Measurements from ENCODE around the gene DAPK2. TPM values are rescaled to one million over a fixed set of nuclear protein-coding genes. Genes with fewer than 3 reads are reported as not detected.

Gene DAPK2
- polyA plus RNA-seq, 2 of the 4 experiments (the other 2 are of a cell fraction), result 3.1 to 4.8 TPM

GRCh38 chr15:64045101-64045435 lies 1.2 kb downstream of the DAPK2 start:
- ATAC-seq (no peak), FAIRE-seq (no peak), DNase-seq (ENCODE audit: low read depth in 1 of 2, low spot score in 1 of 2) (no peak)
- WGBS (ENCODE audit: missing lambda C conversion rate), result 93% methylated on average over 5 of the region's 5 CpGs
- Histone ChIP-seq H3K4me3 (no peak overlapping the region), H3K4me1 (peaks cover 18% of the 10 kb centered on the region), H3K9me3 (no peaks in the 10 kb centered on the region), H3K4me2 (peak overlapping the region; percentile 64; the same call in 2 of the 3 replicates), H3K27ac (no peak overlapping the region)
- TF ChIP-seq MAFK (IDR thresholded peaks at IDR 0.05; ENCODE audit: partially characterized antibody) (peak; percentile 24), HEYL (CRISPR knock-in tag; IDR thresholded peaks at IDR 0.05) (no peak)
- TF ChIP-seq, protein P1, sequence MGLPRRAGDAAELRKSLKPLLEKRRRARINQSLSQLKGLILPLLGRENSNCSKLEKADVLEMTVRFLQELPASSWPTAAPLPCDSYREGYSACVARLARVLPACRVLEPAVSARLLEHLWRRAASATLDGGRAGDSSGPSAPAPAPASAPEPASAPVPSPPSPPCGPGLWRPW (IDR thresholded peaks at IDR 0.05), result no peak
- CTCF ChIA-PET, result interaction anchor here (1.0 to 15.1 kb wide), 29 partner anchors 8 to 578 kb away, joined by 3 to 173 read pairs (median 13); no protein-coding TSS in a partner anchor
- POLR2A ChIA-PET, result no interaction called here

DNA sequence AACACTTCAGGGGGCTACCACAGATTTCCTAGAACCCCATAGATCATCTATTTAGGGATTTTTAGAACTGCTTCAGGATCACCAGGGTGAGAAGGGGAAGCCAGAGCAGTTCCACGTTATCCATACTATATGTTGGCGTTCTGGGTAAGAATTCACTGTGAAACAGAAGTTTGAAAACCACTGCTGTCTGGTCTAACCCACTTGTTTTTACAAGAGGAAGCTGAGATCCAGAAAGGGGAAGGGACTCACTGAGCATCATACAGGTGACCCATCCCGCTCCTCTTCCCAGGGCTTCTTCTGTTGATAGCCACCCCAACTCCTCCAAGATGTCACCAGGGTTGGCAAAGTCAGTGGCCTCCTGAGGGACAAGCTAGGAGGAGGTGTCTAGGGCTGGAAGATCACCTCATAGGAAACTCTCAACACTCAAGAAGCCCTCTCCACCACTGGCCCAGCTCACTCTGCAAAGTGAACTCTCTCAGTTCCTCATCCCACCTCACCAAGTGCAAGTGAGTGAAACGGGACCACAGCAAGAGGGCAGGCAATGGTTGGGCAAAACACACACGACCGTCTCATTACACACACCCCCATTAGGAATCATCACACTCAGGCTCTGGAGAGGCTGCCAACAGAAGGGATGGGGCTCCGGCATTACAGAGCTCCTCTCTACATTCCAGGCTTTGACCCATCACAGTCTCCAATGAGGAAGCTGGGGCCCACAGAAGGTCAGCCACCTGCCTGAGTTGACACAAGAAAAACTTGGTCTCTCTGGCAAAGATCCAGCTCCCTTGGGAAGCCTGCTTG lies 1.8 kb downstream of the DAPK2 start:
- FAIRE-seq (no peak), DNase-seq (ENCODE audit: low read depth in 1 of 2, low spot score in 1 of 2) (no peak), ATAC-seq (no peak)
- TF ChIP-seq CEBPB (IDR thresholded peaks at IDR 0.05), result no peak
- no peak for TF ChIP-seq CHD2 (IDR thresholded peaks at IDR 0.05; ENCODE audit: low read length, partially characterized antibody)
- TF ChIP-seq RCOR1 (IDR thresholded peaks at IDR 0.05; ENCODE audit: low read depth, low read length), result no peak
- TF ChIP-seq ZSCAN20 (CRISPR knock-in tag; IDR thresholded peaks at IDR 0.05), result no peak
- TF ChIP-seq, protein P2, sequence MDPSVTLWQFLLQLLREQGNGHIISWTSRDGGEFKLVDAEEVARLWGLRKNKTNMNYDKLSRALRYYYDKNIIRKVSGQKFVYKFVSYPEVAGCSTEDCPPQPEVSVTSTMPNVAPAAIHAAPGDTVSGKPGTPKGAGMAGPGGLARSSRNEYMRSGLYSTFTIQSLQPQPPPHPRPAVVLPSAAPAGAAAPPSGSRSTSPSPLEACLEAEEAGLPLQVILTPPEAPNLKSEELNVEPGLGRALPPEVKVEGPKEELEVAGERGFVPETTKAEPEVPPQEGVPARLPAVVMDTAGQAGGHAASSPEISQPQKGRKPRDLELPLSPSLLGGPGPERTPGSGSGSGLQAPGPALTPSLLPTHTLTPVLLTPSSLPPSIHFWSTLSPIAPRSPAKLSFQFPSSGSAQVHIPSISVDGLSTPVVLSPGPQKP (IDR thresholded peaks at IDR 0.05; ENCODE audit: low read depth, low read length), result no peak
- TF ChIP-seq CHD4 (IDR thresholded peaks at IDR 0.05; ENCODE audit: borderline replicate concordance), result no peak
- TF ChIP-seq ATOH8 (CRISPR knock-in tag; IDR thresholded peaks at IDR 0.05; ENCODE audit: low read depth), result no peak
- no peak for TF ChIP-seq RARB (CRISPR knock-in tag; IDR thresholded peaks at IDR 0.05)
- TF ChIP-seq RNF2 (IDR thresholded peaks at IDR 0.05; ENCODE audit: borderline replicate concordance, low read depth), result no peak
- no peak for TF ChIP-seq ZFP36 (IDR thresholded peaks at IDR 0.05; ENCODE audit: borderline replicate concordance, partially characterized antibody)
- TF ChIP-seq TP53 (CRISPR knock-in tag; IDR thresholded peaks at IDR 0.05), result no peak
- ChIA-PET CTCF (interaction anchor here (1.4 to 15.1 kb wide), 15 partner anchors 10 to 578 kb away, joined by 4 to 173 read pairs (median 24); no protein-coding TSS in a partner anchor), POLR2A (no interaction called here)
- no peak overlapping the region for H3K27ac ChIP-seq
- H3K4me3 ChIP-seq, result no peak overlapping the region
- WGBS (ENCODE audit: missing lambda C conversion rate), result 94% methylated on average over 7 of the region's 7 CpGs
- peaks cover 14% of the 10 kb centered on the region; the same call in 2 of the 3 replicates for H3K4me1 ChIP-seq
- no peaks in the 10 kb centered on the region for H3K9me3 ChIP-seq
- H3K4me2 ChIP-seq, result 0 out of 3 replicates have a peak overlapping the region, but pooled peaks have one; percentile 64

- H3K9me3 ChIP-seq, result no peaks in the 10 kb centered on the region
- H3K4me3 ChIP-seq, result no peak overlapping the region
- no peaks in the 10 kb centered on the region for H3K4me1 ChIP-seq
- ChIA-PET POLR2A (no interaction called here), CTCF (interaction anchor here (0.9 to 10.6 kb wide), 8 partner anchors 7 to 429 kb away, joined by 3 to 146 read pairs (median 8); partner anchors contain the start of gene DAPK2)
- H3K27ac ChIP-seq, result no peak overlapping the region
- DNase-seq (ENCODE audit: low read depth in 1 of 2, low spot score in 1 of 2), result no peak
- H3K4me2 ChIP-seq, result no peak overlapping the region
- WGBS (ENCODE audit: missing lambda C conversion rate), result 83% methylated on average over 4 of the region's 4 CpGs
- no peak for ATAC-seq
- no peak for FAIRE-seq
- TF ChIP-seq GATA3 (IDR thresholded peaks at IDR 0.05; ENCODE audit: borderline replicate concordance) (no peak), POLR2AphosphoS2 (conservative IDR thresholded peaks at IDR 0.05; ENCODE audit: low read length) (no peak), CHD4 (IDR thresholded peaks at IDR 0.05; ENCODE audit: borderline replicate concordance) (no peak), HOXA7 (CRISPR knock-in tag; IDR thresholded peaks at IDR 0.05) (no peak), HEYL (CRISPR knock-in tag; IDR thresholded peaks at IDR 0.05) (no peak), HOXB5 (CRISPR knock-in tag; IDR thresholded peaks at IDR 0.05) (no peak), NR3C1 (IDR thresholded peaks at IDR 0.05) (no peak), BHLHE40 (IDR thresholded peaks at IDR 0.05; ENCODE audit: low read depth, low read length) (no peak), NFE2L2 (conservative IDR thresholded peaks at IDR 0.05; ENCODE audit: low read length) (no peak), NPAS2 (CRISPR knock-in tag; IDR thresholded peaks at IDR 0.05; ENCODE audit: borderline replicate concordance) (no peak), KDM5A (IDR thresholded peaks at IDR 0.05) (no peak), EP300 (IDR thresholded peaks at IDR 0.05) (no peak), SMC3 (IDR thresholded peaks at IDR 0.05) (no peak), HMGXB4 (CRISPR knock-in tag; IDR thresholded peaks at IDR 0.05; ENCODE audit: borderline replicate concordance) (no peak), EHMT2 (IDR thresholded peaks at IDR 0.05; ENCODE audit: low read depth) (no peak)
- TF ChIP-seq, protein P3, sequence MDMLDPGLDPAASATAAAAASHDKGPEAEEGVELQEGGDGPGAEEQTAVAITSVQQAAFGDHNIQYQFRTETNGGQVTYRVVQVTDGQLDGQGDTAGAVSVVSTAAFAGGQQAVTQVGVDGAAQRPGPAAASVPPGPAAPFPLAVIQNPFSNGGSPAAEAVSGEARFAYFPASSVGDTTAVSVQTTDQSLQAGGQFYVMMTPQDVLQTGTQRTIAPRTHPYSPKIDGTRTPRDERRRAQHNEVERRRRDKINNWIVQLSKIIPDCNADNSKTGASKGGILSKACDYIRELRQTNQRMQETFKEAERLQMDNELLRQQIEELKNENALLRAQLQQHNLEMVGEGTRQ (IDR thresholded peaks at IDR 0.05), result no peak
These were observed 7.2 kb downstream of the DAPK2 start for GRCh38 chr15:64038878-64039610.

Measured in A549 (cell line).